H9 (cell line): ENCODE results near the gene RTP1. TPM values are rescaled to one million over a fixed set of nuclear protein-coding genes. Genes with fewer than 3 reads are reported as not detected.

ENCODE experiments used
- DNase-seq: peaks from one replicate; pipeline ENCODE4 v3.0.0-alpha.2; 2017
- H2AFZ ChIP-seq: one replicate; pipeline ENCODE4 v1.6.1; 2013; ENCODE audit warnings: mild to moderate bottlenecking, low read length, control low read depth, moderate library complexity
- H2AK5ac ChIP-seq: 2 replicates; pipeline ENCODE4 v1.6.1; 2013; ENCODE audit warnings: low read length, control low read depth, mixed read lengths; ENCODE audit not compliant: insufficient read length
- H2BK120ac ChIP-seq: one replicate; pipeline ENCODE4 v1.6.1; 2013; ENCODE audit warnings: low read depth, mild to moderate bottlenecking, low read length, control low read depth, inconsistent platforms; ENCODE audit not compliant: poor library complexity, severe bottlenecking
- H2BK12ac ChIP-seq: 2 replicates; pipeline ENCODE4 v1.6.1; 2013; ENCODE audit warnings: low read length, control low read depth, mixed read lengths, low read depth; ENCODE audit not compliant: insufficient read length
- H2BK15ac ChIP-seq: 2 replicates; pipeline ENCODE4 v1.6.1; 2013; ENCODE audit warnings: low read depth, low read length, control low read depth
- H2BK20ac ChIP-seq: one replicate; pipeline ENCODE4 v1.6.1; 2013; ENCODE audit warnings: low read depth, mild to moderate bottlenecking, low read length, control low read depth, inconsistent platforms; ENCODE audit not compliant: poor library complexity, severe bottlenecking
- H2BK5ac ChIP-seq: 2 replicates; pipeline ENCODE4 v1.6.1; 2013; ENCODE audit warnings: low read length, control low read depth, mixed read lengths; ENCODE audit not compliant: insufficient read length
- H3K14ac ChIP-seq: 2 replicates; pipeline ENCODE4 v1.6.1; 2013; ENCODE audit warnings: low read length, control low read depth; ENCODE audit not compliant: insufficient read depth
- H3K18ac ChIP-seq: 2 replicates; pipeline ENCODE4 v1.6.1; 2013; ENCODE audit warnings: low read depth, mild to moderate bottlenecking, mixed read lengths, low read length, control low read depth; ENCODE audit not compliant: insufficient read length
- H3K23ac ChIP-seq: 2 replicates; pipeline ENCODE4 v1.6.1; 2013; ENCODE audit warnings: low read length, control low read depth, mixed read lengths, low read depth; ENCODE audit not compliant: insufficient read length
- H3K23me2 ChIP-seq: 2 replicates; pipeline ENCODE4 v1.6.1; 2013; ENCODE audit warnings: low read depth, mild to moderate bottlenecking, mixed read lengths, low read length, control low read depth; ENCODE audit not compliant: insufficient read length, poor library complexity, severe bottlenecking
- H3K27ac ChIP-seq: 2 replicates; pipeline ENCODE4 v1.5.1; 2013; ENCODE audit warnings: low read length, control low read depth, mixed read lengths, low read depth; ENCODE audit not compliant: insufficient read length
- H3K27me3 ChIP-seq: 2 replicates; pipeline ENCODE4 v1.6.1; 2013; ENCODE audit warnings: low read length, control low read depth, inconsistent platforms; ENCODE audit not compliant: insufficient read depth
- H3K4ac ChIP-seq: 2 replicates; pipeline ENCODE4 v1.6.1; 2013; ENCODE audit warnings: low read depth, mild to moderate bottlenecking, control low read depth, inconsistent platforms, low read length, moderate library complexity
- H3K4me1 ChIP-seq: 2 replicates; pipeline ENCODE4 v1.6.1; 2013; ENCODE audit warnings: low read length, control low read depth, inconsistent platforms; ENCODE audit not compliant: insufficient read depth
- H3K4me2 ChIP-seq: 2 replicates; pipeline ENCODE4 v1.6.1; 2013; ENCODE audit warnings: low read length, control low read depth, mixed read lengths; ENCODE audit not compliant: insufficient read length, insufficient read depth
- H3K56ac ChIP-seq: 2 replicates; pipeline ENCODE4 v1.6.1; 2013; ENCODE audit warnings: low read depth, mild to moderate bottlenecking, mixed read lengths, low read length, control low read depth; ENCODE audit not compliant: insufficient read length
- H3K79me1 ChIP-seq: 2 replicates; pipeline ENCODE4 v1.6.1; 2013; ENCODE audit warnings: low read depth, mild to moderate bottlenecking, moderate library complexity, low read length, control low read depth, inconsistent platforms; ENCODE audit not compliant: insufficient read depth, poor library complexity, severe bottlenecking
- H3K79me2 ChIP-seq: 2 replicates; pipeline ENCODE4 v1.6.1; 2013; ENCODE audit warnings: low read length, control low read depth, inconsistent platforms; ENCODE audit not compliant: insufficient read depth
- H3K9ac ChIP-seq: 2 replicates; pipeline ENCODE4 v1.6.1; 2013; ENCODE audit warnings: low read length, control low read depth, mixed read lengths; ENCODE audit not compliant: insufficient read length; ENCODE audit errors: extremely low read depth
- H3K9me3 ChIP-seq: one replicate; pipeline ENCODE4 v1.6.1; 2013; ENCODE audit warnings: low read depth, low read length, inconsistent platforms; ENCODE audit not compliant: control insufficient read depth
- H3T11ph ChIP-seq: one replicate; pipeline ENCODE4 v1.6.1; 2013; ENCODE audit warnings: mild to moderate bottlenecking, low read length, control low read depth, inconsistent platforms
- H4K20me1 ChIP-seq: one replicate; pipeline ENCODE4 v1.6.1; 2013; ENCODE audit not compliant: control insufficient read depth, insufficient read length, insufficient read depth
- H4K5ac ChIP-seq: 2 replicates; pipeline ENCODE4 v1.6.1; 2013; ENCODE audit warnings: low read depth, mild to moderate bottlenecking, mixed read lengths, low read length, control low read depth; ENCODE audit not compliant: insufficient read length
- H4K8ac ChIP-seq: replicated peaks from 2 replicates; pipeline ENCODE4 v1.6.1; 2013; ENCODE audit warnings: low read length, control low read depth, mixed read lengths, low read depth; ENCODE audit not compliant: insufficient read length
- H4K91ac ChIP-seq: 2 replicates; pipeline ENCODE4 v1.6.1; 2013; ENCODE audit warnings: low read depth, mild to moderate bottlenecking, moderate library complexity, mixed read lengths, low read length, control low read depth; ENCODE audit not compliant: insufficient read length
- H3K27ac Mint-ChIP-seq, 3 experiments: 2 replicates in 2 of 3; 3 replicates in 1 of 3; pipeline ENCODE4 v1.8.0; 2020 to 2021; ENCODE audit warnings: mixed read lengths in 3 of 3, mild to moderate bottlenecking in 1 of 3, moderate library complexity in 1 of 3
- H3K27me3 Mint-ChIP-seq: 2 replicates; pipeline ENCODE4 v1.8.0; 2021; ENCODE audit warnings: low read depth, mild to moderate bottlenecking, moderate library complexity, mixed read lengths
- H3K36me3 Mint-ChIP-seq, 3 experiments: 2 replicates in 2 of 3; 3 replicates in 1 of 3; pipeline ENCODE4 v1.8.0; 2020 to 2021; ENCODE audit warnings: low read depth in 3 of 3, mixed read lengths in 3 of 3; ENCODE audit not compliant: insufficient read depth in 1 of 3
- H3K4me1 Mint-ChIP-seq, 2 experiments: 2 replicates each; pipeline ENCODE4 v1.8.0; 2020; ENCODE audit warnings: mixed read lengths in 2 of 2
- H3K4me3 Mint-ChIP-seq, 2 experiments: 2 replicates in 1 of 2; 3 replicates in 1 of 2; pipeline ENCODE4 v1.8.0; 2020 to 2021; ENCODE audit warnings: mild to moderate bottlenecking in 2 of 2, mixed read lengths in 2 of 2, moderate library complexity in 1 of 2
- H3K9me3 Mint-ChIP-seq, 2 experiments: 2 replicates in 1 of 2; 3 replicates in 1 of 2; pipeline ENCODE4 v1.8.0; 2020; ENCODE audit warnings: mild to moderate bottlenecking in 2 of 2, mixed read lengths in 2 of 2, moderate library complexity in 1 of 2
- WGBS: extraction: QIAGEN DNeasy Blood & Tissue Kit; methylation state at CpG from one replicate; pipeline ENCODE4 v1.1.7; 2013; ENCODE audit warnings: missing lambda C conversion rate, low lambda C conversion rate, mixed read lengths; ENCODE audit not compliant: insufficient read length; ENCODE audit errors: extremely low coverage; 5-methylcytosine and 5-hydroxymethylcytosine counted together
- total RNA-seq: library from RNA; stranded (reverse); gene quantifications from 2 replicates; pipeline ENCODE4 v1.2.1, GENCODE V29; 2021
- TF ChIP-seq, protein P1 (sequence below): fragments of 200-600 bp; sonication (generic); conservative IDR thresholded peaks from 3 replicates; pipeline ENCODE4 v1.8.0; 2021; ENCODE audit warnings: antibody characterized with exemption, mild to moderate bottlenecking

The RTP1 gene
- total RNA-seq, 1 experiment from 2014 or later: 6.6 TPM

- Histone ChIP-seq H3K27ac (peak overlapping the region; percentile 95), H3K9me3 (no peaks in the 10 kb centered on the region), H2BK5ac (no peak overlapping the region), H3T11ph (no peak overlapping the region), H3K79me1 (no peaks in the 10 kb centered on the region), H3K23ac (no peak overlapping the region), H3K18ac (peak overlapping the region; percentile 21), H3K79me2 (peaks cover 6% of the 10 kb centered on the region; the same call in 1 of the 2 replicates), H4K8ac (no peak overlapping the region), H3K4me2 (peak overlapping the region; percentile 10), H2AK5ac (no peak overlapping the region), H3K4me1 (peaks cover 11% of the 10 kb centered on the region; the same call in 1 of the 2 replicates), H2BK15ac (no peak overlapping the region), H4K91ac (no peak overlapping the region), H2BK120ac (no peak overlapping the region), H4K5ac (no peak overlapping the region), H3K4ac (no peak overlapping the region; the same call in 1 of the 2 replicates), H3K23me2 (no peaks in the 10 kb centered on the region), H4K20me1 (no peaks in the 10 kb centered on the region), H2AFZ (no peak overlapping the region), H3K9ac (no peak overlapping the region), H2BK20ac (no peak overlapping the region), H3K56ac (no peak overlapping the region), H3K27me3 (no peaks in the 10 kb centered on the region), H2BK12ac (no peak overlapping the region), H3K14ac (no peak overlapping the region)
- TF ChIP-seq, protein P1, sequence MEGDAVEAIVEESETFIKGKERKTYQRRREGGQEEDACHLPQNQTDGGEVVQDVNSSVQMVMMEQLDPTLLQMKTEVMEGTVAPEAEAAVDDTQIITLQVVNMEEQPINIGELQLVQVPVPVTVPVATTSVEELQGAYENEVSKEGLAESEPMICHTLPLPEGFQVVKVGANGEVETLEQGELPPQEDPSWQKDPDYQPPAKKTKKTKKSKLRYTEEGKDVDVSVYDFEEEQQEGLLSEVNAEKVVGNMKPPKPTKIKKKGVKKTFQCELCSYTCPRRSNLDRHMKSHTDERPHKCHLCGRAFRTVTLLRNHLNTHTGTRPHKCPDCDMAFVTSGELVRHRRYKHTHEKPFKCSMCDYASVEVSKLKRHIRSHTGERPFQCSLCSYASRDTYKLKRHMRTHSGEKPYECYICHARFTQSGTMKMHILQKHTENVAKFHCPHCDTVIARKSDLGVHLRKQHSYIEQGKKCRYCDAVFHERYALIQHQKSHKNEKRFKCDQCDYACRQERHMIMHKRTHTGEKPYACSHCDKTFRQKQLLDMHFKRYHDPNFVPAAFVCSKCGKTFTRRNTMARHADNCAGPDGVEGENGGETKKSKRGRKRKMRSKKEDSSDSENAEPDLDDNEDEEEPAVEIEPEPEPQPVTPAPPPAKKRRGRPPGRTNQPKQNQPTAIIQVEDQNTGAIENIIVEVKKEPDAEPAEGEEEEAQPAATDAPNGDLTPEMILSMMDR: no peak
- Mint-ChIP-seq H3K4me3 (peak overlapping the region; percentile 20 to 98; a peak in 2 of 5 replicates), H3K36me3 (peaks cover 0 to 33% (median 0%) of the 10 kb centered on the region in 3 experiments; a peak in 3 of 7 replicates), H3K9me3 (no peaks in the 10 kb centered on the region), H3K27me3 (peaks cover 2% of the 10 kb centered on the region; the same call in 1 of the 2 replicates), H3K4me1 (peaks cover 58 to 72% of the 10 kb centered on the region in 2 experiments), H3K27ac (peak overlapping the region in 2 of 3 experiments; percentile 49 to 99; a peak in 5 of 7 replicates)
- whole genome bisulfite sequencing: no CpG with 5 or more reads among the region's 7 CpGs
- no peak for DNase-seq
These were observed 15.7 kb upstream of the RTP1 start for GRCh38 chr3:187181454-187182170.
